ENCODE measurements around the gene IL20RB. TPM values are rescaled to one million over a fixed set of nuclear protein-coding genes. Genes with fewer than 3 reads are reported as not detected.

The IL20RB gene
- total and polyA plus RNA-seq, 2 donors (not counting 3 experiments of a cell fraction or from before 2014, with no cell fraction given) = 0.79 to 1.6 TPM

DNA sequence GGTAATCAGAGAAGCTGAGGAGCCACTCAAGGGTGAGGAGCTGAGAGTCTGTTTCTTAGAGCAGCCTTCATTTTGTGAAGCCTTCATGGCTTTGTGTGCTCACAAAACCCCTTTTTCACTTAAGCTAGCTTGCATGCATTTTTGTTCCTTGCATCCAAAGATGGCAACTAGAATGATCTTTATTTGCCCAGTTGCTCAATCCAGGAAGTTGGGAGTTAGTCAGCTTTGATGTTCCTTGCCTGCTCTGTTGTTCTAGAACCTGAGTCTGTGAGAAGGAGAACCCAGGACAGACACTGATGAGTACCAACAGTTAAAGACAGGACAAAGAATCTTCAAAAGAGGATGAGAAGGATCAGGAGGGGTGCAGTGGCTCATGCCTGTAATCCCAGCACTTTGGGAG is 81.8 kb downstream of the IL20RB start:
- Histone ChIP-seq H3K9me3 (replicated peaks; ENCODE audit: control insufficient read depth, insufficient read depth, low read length) (no peaks in the 10 kb centered on the region), H3K9ac (replicated peaks; ENCODE audit: extremely low read depth, insufficient read depth, low read length) (no peak overlapping the region), H3K9me1 (replicated peaks; ENCODE audit: control insufficient read depth, extremely low read depth, insufficient read depth, low read length) (no peaks in the 10 kb centered on the region), H3K79me2 (ENCODE audit: control insufficient read depth, insufficient read depth, low read length) (no peaks in the 10 kb centered on the region), H3K27ac (ENCODE audit: insufficient read depth, low read depth, low read length) (no peak overlapping the region), H3K4me2 (ENCODE audit: insufficient read depth, low read length) (no peak overlapping the region), H3K4me1 (ENCODE audit: control insufficient read depth, extremely low read depth, insufficient read depth, low read length) (no peaks in the 10 kb centered on the region), H4K20me1 (replicated peaks; ENCODE audit: control insufficient read depth, extremely low read depth, insufficient read depth, low read length) (no peaks in the 10 kb centered on the region), H3K36me3 (ENCODE audit: control insufficient read depth in 2 of 2, extremely low read depth in 1 of 2, insufficient read depth in 2 of 2, low read length in 2 of 2) (no peaks in the 10 kb centered on the region), H2AFZ (ENCODE audit: low read depth, low read length) (no peak overlapping the region), H3K4me3 (replicated peaks in 1 of 3; ENCODE audit: insufficient read depth in 1 of 3, low read depth in 1 of 3, low read length in 3 of 3) (no peak overlapping the region), H3K27me3 (ENCODE audit: control insufficient read depth in 2 of 2, insufficient read depth in 2 of 2, low read length in 2 of 2) (peaks cover 0 to 1% of the 10 kb centered on the region in 2 experiments)
- dilution Hi-C loops (cut with MboI; ENCODE audit: extremely low pct_ligation_motif_present, low sequenced_read_pairs) (no loop called here), intact Hi-C loops (cut with micrococcal nuclease) (no loop called here)
- BruUV-seq (replicated peaks) = no TSS peak
- POLR2A ChIA-PET = no interaction called here
- DNase-seq (ENCODE audit: low read depth, low spot score) = no peak
- CTCF ChIA-PET = no interaction called here
- TF ChIP-seq FOS (IDR thresholded peaks at IDR 0.05; ENCODE audit: borderline replicate concordance, insufficient read depth, low read length) (no peak), CTCF (IDR thresholded peaks at IDR 0.05; ENCODE audit: extremely low read depth in 1 of 2, insufficient read depth in 1 of 2, low read depth in 1 of 2, low read length in 2 of 2) (no peak), POLR2A (IDR thresholded peaks at IDR 0.05; ENCODE audit: low read depth, low read length) (no peak), EZH2 (IDR thresholded peaks at IDR 0.05; ENCODE audit: borderline replicate concordance, low read depth, low read length, severe bottlenecking) (no peak), GATA2 (IDR thresholded peaks at IDR 0.05; ENCODE audit: insufficient read depth, insufficient read length, low read depth, low read length) (no peak), POLR2AphosphoS5 (IDR thresholded peaks at IDR 0.05; ENCODE audit: insufficient read depth, low read depth, low read length) (no peak), JUN (IDR thresholded peaks at IDR 0.05; ENCODE audit: borderline replicate concordance, insufficient read depth, insufficient read length, low read depth) (no peak), MYC (IDR thresholded peaks at IDR 0.05; ENCODE audit: low read depth, low read length) (no peak)
- TF ChIP-seq, protein P1, sequence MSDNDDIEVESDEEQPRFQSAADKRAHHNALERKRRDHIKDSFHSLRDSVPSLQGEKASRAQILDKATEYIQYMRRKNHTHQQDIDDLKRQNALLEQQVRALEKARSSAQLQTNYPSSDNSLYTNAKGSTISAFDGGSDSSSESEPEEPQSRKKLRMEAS (IDR thresholded peaks at IDR 0.05; ENCODE audit: insufficient read depth, insufficient read length) = no peak
- FAIRE-seq = no peak

All from endothelial cell of umbilical vein (primary cell).